Hepatocyte (in vitro differentiated cells): ENCODE data around the gene ACAN. TPM values are rescaled to one million over a fixed set of nuclear protein-coding genes. Genes with fewer than 3 reads are reported as not detected.

Experiments used
- DNase-seq: peaks from one replicate; pipeline ENCODE4 v3.0.0-alpha.2; 2016; ENCODE audit warnings: low spot score
- H2AFZ ChIP-seq: fragments of 200-600 bp; sonication (generic); 2 replicates; pipeline ENCODE4 v1.6.0; 2016; ENCODE audit warnings: antibody characterized with exemption, mild to moderate bottlenecking
- H3K27ac ChIP-seq: fragments of 200-600 bp; sonication (generic); 2 replicates; pipeline ENCODE4 v1.5.1; 2016; ENCODE audit warnings: mild to moderate bottlenecking
- H3K27me3 ChIP-seq: fragments of 200-600 bp; sonication (generic); 2 replicates; pipeline ENCODE4 v1.6.1; 2016
- H3K36me3 ChIP-seq: fragments of 200-600 bp; sonication (generic); replicated peaks from 2 replicates; pipeline ENCODE4 v1.5.1; 2016; ENCODE audit warnings: low read depth; ENCODE audit not compliant: insufficient read depth
- H3K4me1 ChIP-seq: fragments of 200-600 bp; sonication (generic); 2 replicates; pipeline ENCODE4 v1.5.1; 2016; ENCODE audit warnings: mild to moderate bottlenecking, moderate library complexity; ENCODE audit not compliant: insufficient read depth
- H3K4me2 ChIP-seq: fragments of 200-600 bp; sonication (generic); 2 replicates; pipeline ENCODE4 v1.6.0; 2016
- H3K4me3 ChIP-seq: fragments of 200-600 bp; sonication (generic); 2 replicates; pipeline ENCODE4 v1.5.1; 2016; ENCODE audit warnings: mild to moderate bottlenecking
- H3K79me2 ChIP-seq: fragments of 200-600 bp; sonication (generic); 2 replicates; pipeline ENCODE4 v1.6.0; 2017; ENCODE audit warnings: mild to moderate bottlenecking
- H3K9me2 ChIP-seq: fragments of 200-600 bp; sonication (generic); replicated peaks from 2 replicates; pipeline ENCODE4 v1.6.0; 2017; ENCODE audit warnings: mild to moderate bottlenecking; ENCODE audit not compliant: insufficient read depth
- H3K9me3 ChIP-seq: fragments of 200-600 bp; sonication (generic); 2 replicates; pipeline ENCODE4 v1.5.1; 2016; ENCODE audit warnings: low read depth, mild to moderate bottlenecking
- H4K20me1 ChIP-seq: fragments of 200-600 bp; sonication (generic); 2 replicates; pipeline ENCODE4 v1.6.0; 2016; ENCODE audit warnings: mild to moderate bottlenecking; ENCODE audit not compliant: insufficient read depth, poor library complexity, severe bottlenecking
- CTCF ChIP-seq: fragments of 200-600 bp; sonication (generic); IDR thresholded peaks from 2 replicates; pipeline ENCODE4 v1.5.1; 2016; ENCODE audit warnings: antibody characterized with exemption, mild to moderate bottlenecking; ENCODE audit not compliant: poor library complexity
- EZH2 ChIP-seq: fragments of 200-600 bp; sonication (generic); IDR thresholded peaks from 2 replicates; pipeline ENCODE4 v1.6.1; 2016; ENCODE audit warnings: antibody characterized with exemption, mild to moderate bottlenecking, borderline replicate concordance
- EZH2phosphoT487 ChIP-seq: fragments of 200-600 bp; sonication (generic); IDR thresholded peaks from one replicate; pipeline ENCODE4 v1.6.1; 2018; ENCODE audit warnings: antibody characterized with exemption, mild to moderate bottlenecking, low read depth, moderate library complexity; ENCODE audit not compliant: unreplicated experiment, severe bottlenecking
- WGBS: methylation state at CpG from one replicate; pipeline ENCODE4 v1.1.6; 2016; ENCODE audit warnings: low lambda C conversion rate; ENCODE audit errors: missing lambda C conversion rate; 5-methylcytosine and 5-hydroxymethylcytosine counted together
- polyA plus RNA-seq: library from polyadenylated mRNA; unstranded; fragments of >200 nt; fragmentation: Nextera tagmentation; extraction: Ambion mirVana; gene quantifications from 2 replicates; pipeline ENCODE4 v1.2.1, GENCODE V29; 2016
- total RNA-seq: library from RNA; depleted of rRNA; stranded (reverse); fragments of >200 nt; gene quantifications from 2 replicates; pipeline ENCODE4 v1.2.3, GENCODE V29; 2014

Gene ACAN
- total and polyA plus RNA-seq, 2 experiments from 2014 or later, result 0.20 to 0.34 TPM

DNA sequence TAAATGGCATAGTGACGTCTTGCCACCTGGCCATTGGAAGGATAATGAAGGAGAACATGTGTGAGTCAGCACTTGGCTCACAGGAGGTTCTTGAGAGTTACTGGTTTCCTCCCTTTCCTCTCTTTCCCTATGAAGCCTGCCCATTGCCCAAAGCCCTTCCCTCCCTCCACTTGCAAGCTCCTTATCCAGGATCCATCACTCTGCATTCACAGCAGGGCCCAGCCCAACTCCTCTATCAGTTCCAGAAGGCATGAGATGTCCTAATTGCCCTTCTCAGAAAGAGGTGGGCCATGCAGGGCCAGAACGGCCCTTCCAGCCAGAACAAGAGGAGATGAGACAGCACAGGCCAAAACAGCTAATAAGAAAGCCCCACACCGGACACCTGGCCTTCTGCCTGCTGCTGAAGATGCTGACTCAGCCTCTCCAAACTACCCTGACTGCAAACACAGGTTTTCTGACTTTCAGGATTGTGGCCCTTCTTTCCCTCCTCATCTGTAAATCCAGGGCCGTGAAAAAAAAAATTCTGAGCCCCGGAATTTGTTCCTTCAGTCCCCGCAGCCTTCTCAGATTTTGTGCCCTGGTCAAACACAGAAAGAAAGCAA is 62.4 kb downstream of the ACAN start:
- Histone ChIP-seq H3K9me3 (no peaks in the 10 kb centered on the region), H3K4me3 (no peak overlapping the region), H2AFZ (no peak overlapping the region), H3K4me1 (no peaks in the 10 kb centered on the region), H3K27me3 (no peaks in the 10 kb centered on the region), H4K20me1 (no peaks in the 10 kb centered on the region), H3K79me2 (no peaks in the 10 kb centered on the region), H3K27ac (no peak overlapping the region), H3K4me2 (no peak overlapping the region), H3K36me3 (no peaks in the 10 kb centered on the region), H3K9me2 (no peaks in the 10 kb centered on the region)
- 71% methylated on average over 6 of the region's 6 CpGs for WGBS
- no peak for DNase-seq
- no peak for TF ChIP-seq CTCF
- TF ChIP-seq EZH2, result no peak
- TF ChIP-seq EZH2phosphoT487, result no peak

- Histone ChIP-seq H3K27ac (no peak overlapping the region), H3K79me2 (no peaks in the 10 kb centered on the region), H3K9me3 (no peaks in the 10 kb centered on the region), H3K4me1 (no peaks in the 10 kb centered on the region), H3K9me2 (no peaks in the 10 kb centered on the region), H3K4me3 (no peak overlapping the region), H3K27me3 (no peaks in the 10 kb centered on the region), H2AFZ (no peak overlapping the region), H3K36me3 (no peaks in the 10 kb centered on the region), H4K20me1 (no peaks in the 10 kb centered on the region), H3K4me2 (no peak overlapping the region)
- no peak for DNase-seq
- no peak for TF ChIP-seq CTCF
- TF ChIP-seq EZH2, result no peak
- TF ChIP-seq EZH2phosphoT487, result no peak
- 93% methylated on average over 10 of the region's 10 CpGs for WGBS
Measured at GRCh38 chr15:88866295-88866881, 63.2 kb downstream of the ACAN start.

GRCh38 chr15:88871313-88871712 is 68.1 kb downstream of the ACAN start:
- Histone ChIP-seq H3K4me3 (no peak overlapping the region), H3K4me2 (no peak overlapping the region), H3K4me1 (no peaks in the 10 kb centered on the region), H3K27me3 (no peaks in the 10 kb centered on the region), H3K27ac (no peak overlapping the region), H2AFZ (no peak overlapping the region), H3K36me3 (no peaks in the 10 kb centered on the region), H3K9me2 (no peaks in the 10 kb centered on the region), H3K79me2 (no peaks in the 10 kb centered on the region), H4K20me1 (no peaks in the 10 kb centered on the region), H3K9me3 (no peaks in the 10 kb centered on the region)
- TF ChIP-seq EZH2 (no peak), EZH2phosphoT487 (no peak), CTCF (no peak)
- WGBS, result 87% methylated on average over 14 of the region's 14 CpGs
- DNase-seq, result no peak

DNA sequence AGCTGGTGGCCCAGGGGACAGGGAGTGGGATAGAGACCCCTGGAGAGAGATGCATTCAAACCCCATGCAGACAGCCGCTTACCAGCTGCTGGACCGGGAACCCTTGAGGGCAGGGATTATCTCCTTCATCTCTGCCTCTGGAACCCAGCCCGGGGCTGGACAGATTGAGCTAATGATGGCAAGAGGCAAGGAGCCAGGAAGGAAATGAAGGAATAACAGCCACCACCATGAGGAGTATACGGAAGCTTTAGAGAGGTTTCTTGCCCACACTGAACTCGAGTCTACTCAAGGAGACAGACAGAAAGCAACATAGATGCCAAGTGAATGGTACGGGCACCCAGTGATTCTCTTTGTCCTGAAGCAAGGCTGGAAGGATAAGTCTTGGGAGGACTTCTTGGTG is 68.9 kb downstream of the ACAN start:
- H3K4me1 ChIP-seq, result no peaks in the 10 kb centered on the region
- H3K27me3 ChIP-seq, result no peaks in the 10 kb centered on the region
- no peaks in the 10 kb centered on the region for H3K36me3 ChIP-seq
- no peaks in the 10 kb centered on the region for H4K20me1 ChIP-seq
- H3K9me2 ChIP-seq, result no peaks in the 10 kb centered on the region
- TF ChIP-seq CTCF (no peak), EZH2phosphoT487 (no peak), EZH2 (no peak)
- H3K4me2 ChIP-seq, result no peak overlapping the region
- no peaks in the 10 kb centered on the region for H3K9me3 ChIP-seq
- 90% methylated on average over 6 of the region's 6 CpGs for WGBS
- no peak overlapping the region for H3K4me3 ChIP-seq
- H3K27ac ChIP-seq, result no peak overlapping the region
- no peaks in the 10 kb centered on the region for H3K79me2 ChIP-seq
- no peak overlapping the region for H2AFZ ChIP-seq
- DNase-seq, result no peak
